HG03103 (cell line): ENCODE data around the gene EDAR.

Source experiments
- ATAC-seq: cut with Tn5 transposase; IDR thresholded peaks from one replicate; pipeline ENCODE4 v1.9.1; 2021; ENCODE audit warnings: low read depth; ENCODE audit not compliant: unreplicated experiment

EDAR gene

GRCh38 chr2:108877506-108877905 is 111.5 kb downstream of the EDAR start:
- no peak for ATAC-seq

- ATAC-seq = no peak
Observed at GRCh38 chr2:108870069-108870644, 118.9 kb downstream of the EDAR start.

GRCh38 chr2:108869542-108869941 is 119.5 kb downstream of the EDAR start:
- ATAC-seq = no peak

GRCh38 chr2:108868911-108869310 is 120.1 kb downstream of the EDAR start:
- no peak for ATAC-seq

GRCh38 chr2:108866041-108866440 is 123.0 kb downstream of the EDAR start:
- ATAC-seq = no peak

GRCh38 chr2:108858894-108859293 is 130.1 kb downstream of the EDAR start:
- ATAC-seq = no peak

GRCh38 chr2:108855194-108855593 is 133.8 kb downstream of the EDAR start:
- no peak for ATAC-seq

GRCh38 chr2:108854484-108854883 is 134.5 kb downstream of the EDAR start:
- ATAC-seq = no peak

- no peak for ATAC-seq
Observed at GRCh38 chr2:108853421-108853820, 135.6 kb downstream of the EDAR start.

- no peak for ATAC-seq
Observed at GRCh38 chr2:108852375-108852774, 136.6 kb downstream of the EDAR start.

GRCh38 chr2:108847000-108847399 is 142.0 kb downstream of the EDAR start:
- no peak for ATAC-seq

- ATAC-seq = no peak
Observed at GRCh38 chr2:108845923-108846322, 143.1 kb downstream of the EDAR start.
